Skin epidermis (tissue), 12 donors: Measurements from ENCODE around the gene OSBPL9.
"Not testable (repeated sequence)": the region's sequence is repeated elsewhere in the genome, so short reads cannot be mapped to it uniquely, and the experiment has no call there.

Source experiments
- H3K27ac ChIP-seq, 21 experiments: fragments of 200-600 bp; sonication (generic) in 11 of 21; one replicate each; pipeline ENCODE4 v1.5.0; 2020; ENCODE audit warnings: mild to moderate bottlenecking in 3 of 21, inconsistent platforms in 2 of 21, moderate library complexity in 2 of 21
- H3K4me3 ChIP-seq, 7 experiments: fragments of 200-600 bp; sonication (generic) in 2 of 7; one replicate each; pipeline ENCODE4 v1.5.0; 2020; ENCODE audit warnings: inconsistent platforms in 2 of 7, mild to moderate bottlenecking in 2 of 7, moderate library complexity in 1 of 7

The OSBPL9 gene

DNA sequence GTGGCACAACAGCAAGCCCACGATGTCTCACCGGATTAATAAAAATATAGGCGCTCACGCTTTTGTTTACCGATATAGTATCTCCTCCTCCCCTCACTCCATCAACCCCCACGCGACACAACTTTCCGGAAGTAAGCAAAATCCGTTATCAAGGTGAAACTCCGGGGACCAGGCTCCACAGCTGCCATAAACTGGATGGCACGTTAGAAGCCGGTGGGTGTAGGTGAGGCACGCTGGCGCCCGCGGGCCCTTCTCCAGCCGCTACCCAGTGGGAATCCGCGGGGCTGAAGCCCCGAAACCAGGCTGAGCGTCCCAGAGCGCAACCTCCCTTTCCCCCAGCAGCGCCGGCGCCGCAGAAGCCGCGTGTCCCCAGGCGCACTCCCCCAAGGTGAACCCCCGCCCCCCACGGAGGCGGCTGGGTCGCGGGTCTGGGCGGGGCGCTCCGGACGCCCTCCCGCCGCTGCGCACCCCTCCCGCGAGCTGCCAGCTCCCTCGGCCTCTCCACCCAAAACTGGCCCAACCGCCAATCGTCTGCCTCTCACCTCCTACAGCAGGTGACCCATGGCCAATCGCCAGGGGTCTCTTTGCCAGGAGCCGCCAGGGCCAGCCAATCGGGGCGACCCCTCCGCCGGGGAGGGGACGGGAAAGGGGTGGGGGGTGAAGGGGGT lies 112.4 kb downstream of the OSBPL9 start:
- H3K27ac ChIP-seq: peak overlapping the region in 20 of 21 experiments; percentile 14 to 88 (median 77)
- H3K4me3 ChIP-seq: peak overlapping the region; percentile 41 to 68 (median 59)

DNA sequence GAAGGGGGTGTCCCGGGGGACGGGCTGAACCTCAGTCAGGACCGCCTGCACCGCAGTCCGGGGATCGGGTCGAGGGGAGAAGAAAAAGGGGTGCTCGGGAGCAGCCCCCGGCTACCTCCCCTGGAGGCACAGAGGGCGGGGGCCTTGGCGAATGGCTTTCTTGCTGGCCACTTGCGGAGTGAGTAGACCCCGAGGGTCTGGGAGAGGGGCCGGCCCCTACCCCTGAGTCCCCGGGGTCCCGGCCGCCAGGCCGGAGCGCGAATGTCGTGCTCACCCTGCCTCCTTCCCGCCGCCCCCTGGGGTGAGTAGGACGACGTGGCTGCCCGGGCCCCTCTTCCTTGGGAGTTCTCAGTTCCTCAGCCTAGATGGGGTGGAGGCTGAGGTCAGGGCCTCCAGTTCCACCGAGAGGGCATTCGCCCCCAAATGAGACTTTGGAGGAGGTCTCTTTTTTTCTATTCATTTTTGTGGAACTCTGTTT lies 113.0 kb downstream of the OSBPL9 start:
- H3K27ac ChIP-seq: peak overlapping the region in 20 of 21 experiments; percentile 34 to 88 (median 77)
- peak overlapping the region; percentile 41 to 68 (median 59) for H3K4me3 ChIP-seq

DNA sequence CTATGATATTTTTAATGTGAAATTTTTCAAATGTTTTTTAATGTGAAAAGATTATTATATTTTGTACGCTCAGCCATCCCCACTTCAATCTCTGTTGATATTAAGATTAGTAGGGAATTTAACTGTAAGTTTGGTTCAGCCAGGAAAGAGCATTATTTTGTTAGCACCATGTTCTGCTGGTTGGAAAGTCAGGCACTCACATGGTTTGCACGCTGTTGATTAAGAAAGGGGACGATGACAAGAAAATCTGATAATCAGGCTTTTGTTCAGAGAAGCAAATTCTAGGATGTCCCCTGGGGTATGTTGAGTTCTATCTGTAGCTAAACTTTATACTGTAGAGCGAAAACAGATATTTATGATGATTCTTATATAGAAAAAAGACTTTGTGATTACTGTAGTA lies 115.1 kb downstream of the OSBPL9 start:
- peak overlapping the region in 2 of 21 experiments; percentile 3 to 48 for H3K27ac ChIP-seq

DNA sequence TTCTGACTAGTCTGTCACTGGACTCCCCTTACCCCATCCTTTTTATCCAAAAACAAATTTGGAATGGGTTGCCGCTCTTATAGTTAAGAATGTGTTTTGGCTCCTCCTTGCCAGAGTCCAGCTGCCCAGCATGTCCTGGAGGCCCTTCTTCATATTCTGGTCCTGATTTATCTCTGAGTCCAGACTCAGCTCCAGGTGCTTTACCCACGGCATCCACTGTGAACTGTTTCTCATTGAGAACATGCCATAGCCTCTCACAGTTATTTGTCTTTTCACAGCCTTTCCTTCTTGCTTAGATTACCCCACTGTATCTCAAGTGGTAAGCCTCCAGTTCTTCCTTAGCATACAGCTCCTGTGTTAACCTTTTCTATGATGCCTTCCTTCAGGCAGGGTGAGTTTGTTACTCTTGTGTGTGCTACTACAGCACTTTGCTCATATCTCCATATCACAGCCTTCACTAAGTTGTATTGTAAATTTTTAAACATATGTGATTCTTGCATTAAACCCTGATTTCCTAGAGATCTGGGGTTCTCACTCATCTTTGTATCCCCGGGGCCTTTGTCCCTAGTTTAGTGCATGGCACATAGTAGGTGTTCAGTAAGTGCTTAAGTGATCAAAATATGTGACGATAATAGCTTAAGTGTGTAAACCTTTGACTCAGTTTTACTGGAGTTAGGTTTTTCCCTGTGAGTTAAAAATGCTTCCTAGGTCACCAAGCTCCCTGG lies 116.0 kb downstream of the OSBPL9 start:
- Histone ChIP-seq H3K27ac (peak overlapping the region in 4 of 21 experiments; percentile 3 to 58 (median 16)), H3K4me3 (no peak overlapping the region)

More for the DNA sequence above, 115.1 kb downstream of the OSBPL9 start:
- H3K4me3 ChIP-seq: no peak overlapping the region

DNA sequence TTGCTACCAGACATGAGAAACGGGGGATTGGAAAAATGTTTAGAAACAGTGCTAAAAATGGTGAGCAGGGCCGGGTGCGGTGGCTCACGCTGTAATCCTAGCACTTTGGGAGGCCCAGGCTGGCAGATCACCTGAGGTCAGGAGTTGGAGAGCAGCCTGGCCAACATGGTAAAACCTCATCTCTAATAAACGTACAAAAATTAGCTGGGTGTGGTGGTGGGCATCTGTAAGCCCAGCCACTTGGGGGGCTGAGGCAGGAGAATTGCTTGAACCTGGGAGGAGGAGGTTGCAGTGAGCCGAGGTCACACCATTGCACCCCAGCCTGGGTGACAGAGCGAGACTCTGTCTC lies 116.5 kb downstream of the OSBPL9 start:
- H3K27ac ChIP-seq: peak overlapping the region in 3 of 21 experiments; percentile 10 to 58 (median 21)
- H3K4me3 ChIP-seq: not testable (repeated sequence)

DNA sequence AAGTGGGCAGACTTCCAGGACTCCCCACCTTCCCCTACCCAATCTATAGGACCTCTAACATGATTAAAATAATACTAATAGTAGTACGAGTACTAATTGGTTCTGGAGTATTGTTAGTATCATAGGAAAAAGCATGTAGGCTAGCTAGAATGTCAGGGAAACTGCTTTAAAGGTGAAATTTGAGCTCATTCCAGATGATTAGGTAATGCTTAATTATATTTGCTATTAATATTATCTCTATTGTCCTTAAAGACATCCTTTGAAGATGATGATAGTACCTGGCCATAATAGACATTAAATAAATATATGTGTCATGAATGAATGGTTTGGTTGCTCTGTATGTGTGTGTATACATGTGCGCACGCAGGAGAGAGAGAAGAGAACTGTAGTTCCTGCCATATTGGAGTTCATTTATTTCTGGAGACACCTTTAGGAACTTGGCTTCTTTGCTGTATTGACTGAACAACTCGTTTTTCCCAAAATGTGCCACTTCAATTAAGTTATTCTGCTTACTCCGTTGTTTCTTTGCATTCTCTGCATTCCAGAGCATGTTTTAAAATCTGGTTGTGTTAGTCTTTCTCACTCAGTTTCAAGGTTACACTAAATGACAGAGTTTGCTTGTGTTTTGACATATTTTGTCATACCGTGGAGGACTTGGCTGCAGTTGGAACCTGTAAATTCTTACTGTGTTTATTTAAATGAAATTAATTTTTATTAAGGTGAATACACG lies 117.1 kb downstream of the OSBPL9 start:
- Histone ChIP-seq H3K27ac (peak overlapping the region in 5 of 21 experiments; percentile 10 to 58 (median 26)), H3K4me3 (no peak overlapping the region)

DNA sequence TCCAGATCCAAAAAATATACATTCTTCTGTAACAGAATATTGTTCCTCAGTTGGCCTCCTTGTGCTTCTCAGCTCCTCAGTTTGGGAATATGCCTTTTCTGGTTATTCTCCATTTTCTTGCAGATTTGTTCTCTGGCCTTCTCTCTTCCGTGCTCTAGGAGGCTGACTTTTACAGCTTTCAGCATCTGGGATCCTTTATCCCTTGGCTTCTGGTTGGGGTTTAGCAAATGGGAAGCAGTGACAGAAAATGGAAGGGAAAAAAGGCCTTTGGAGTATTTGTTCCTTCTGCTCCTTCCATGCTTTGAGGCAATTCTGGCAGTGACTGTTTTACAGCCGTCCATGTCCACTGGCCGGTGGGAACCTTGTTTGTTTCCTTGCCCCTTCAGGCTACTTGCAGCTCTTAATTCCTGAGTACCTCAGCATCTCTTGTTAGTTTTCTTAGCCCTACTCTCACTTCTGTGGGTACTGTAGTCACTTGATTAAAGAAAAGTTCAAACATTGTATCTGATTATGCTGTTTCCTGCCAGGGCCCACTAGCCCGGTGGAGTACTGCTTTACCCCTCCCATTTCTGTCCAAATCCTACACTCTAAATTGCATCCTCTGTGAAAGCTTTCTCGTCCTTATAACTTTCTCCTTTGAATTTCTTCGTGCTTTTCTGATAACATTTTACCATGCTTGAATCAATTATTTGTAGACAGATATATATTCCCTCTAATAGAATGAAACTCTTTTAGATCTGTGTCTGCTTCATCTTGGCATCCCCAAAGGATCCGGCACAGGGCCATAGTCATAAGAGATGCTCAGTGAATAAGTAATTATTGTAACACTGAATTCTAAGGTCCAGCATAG lies 118.2 kb downstream of the OSBPL9 start:
- peak overlapping the region in 10 of 21 experiments; percentile 3 to 49 (median 20) for H3K27ac ChIP-seq
- H3K4me3 ChIP-seq: no peak overlapping the region

DNA sequence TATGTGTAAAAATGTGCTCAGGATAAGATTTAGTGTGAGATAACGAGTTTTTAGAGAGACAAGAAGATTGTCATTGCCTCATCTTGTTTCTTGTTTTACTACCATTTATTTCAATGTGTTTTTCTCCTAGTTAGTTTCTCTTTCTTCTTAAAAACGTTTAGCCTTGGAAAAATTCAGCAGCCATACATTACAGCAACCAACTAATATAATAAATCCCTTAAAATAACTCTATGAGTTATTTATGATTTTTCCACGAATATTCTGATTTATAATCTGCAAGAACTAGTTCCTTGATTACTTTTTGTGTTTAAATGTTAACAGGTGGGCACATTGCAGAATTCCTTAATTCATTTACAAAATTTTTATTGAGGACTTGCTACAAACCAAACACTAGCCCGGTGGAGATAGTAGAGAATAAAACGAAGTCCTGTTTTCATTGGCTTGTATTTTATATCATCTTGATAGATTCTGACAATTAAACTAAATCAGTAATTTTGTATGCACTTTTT lies 118.9 kb downstream of the OSBPL9 start:
- H3K27ac ChIP-seq: peak overlapping the region in 2 of 21 experiments; percentile 17 to 22
- no peak overlapping the region for H3K4me3 ChIP-seq

DNA sequence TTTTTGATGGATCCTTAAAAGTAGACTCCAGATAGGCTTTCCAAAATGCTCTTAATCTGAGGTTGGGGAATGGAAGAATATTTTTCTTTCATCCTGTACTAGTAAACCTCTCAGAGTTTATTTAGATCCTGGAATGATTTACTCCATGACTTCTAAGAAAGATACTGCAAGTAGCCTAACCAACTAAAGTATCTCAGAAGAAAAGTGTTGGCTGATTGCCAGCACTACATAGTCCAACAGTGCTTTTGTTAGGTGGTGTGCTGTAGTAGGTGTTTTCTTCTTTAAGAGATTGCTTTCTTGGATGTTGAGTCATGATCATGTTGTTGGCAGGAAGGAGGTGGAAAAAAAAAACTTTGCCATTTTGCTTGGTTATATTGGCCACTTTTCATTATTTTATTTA lies 119.8 kb downstream of the OSBPL9 start:
- no peak overlapping the region for H3K4me3 ChIP-seq
- no peak overlapping the region for H3K27ac ChIP-seq

DNA sequence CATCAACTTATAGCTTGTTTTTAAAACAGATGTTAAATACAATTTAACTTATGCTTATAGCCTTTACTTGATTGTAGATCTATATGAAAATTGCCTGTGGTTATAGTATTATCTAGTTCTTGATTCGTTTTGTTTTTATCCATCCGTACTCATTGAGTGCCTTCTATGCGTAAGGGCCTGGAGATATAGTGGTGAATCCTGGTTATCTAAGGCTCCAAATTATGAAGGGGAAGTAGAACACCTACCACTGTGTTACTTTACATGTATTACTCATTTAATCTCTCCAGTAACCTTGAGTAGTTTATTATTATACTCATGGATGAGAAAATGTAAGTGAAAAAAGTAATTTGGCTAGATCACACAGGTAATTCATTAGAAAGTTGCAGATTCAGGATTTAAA lies 121.8 kb downstream of the OSBPL9 start:
- Histone ChIP-seq H3K27ac (no peak overlapping the region), H3K4me3 (no peak overlapping the region)

DNA sequence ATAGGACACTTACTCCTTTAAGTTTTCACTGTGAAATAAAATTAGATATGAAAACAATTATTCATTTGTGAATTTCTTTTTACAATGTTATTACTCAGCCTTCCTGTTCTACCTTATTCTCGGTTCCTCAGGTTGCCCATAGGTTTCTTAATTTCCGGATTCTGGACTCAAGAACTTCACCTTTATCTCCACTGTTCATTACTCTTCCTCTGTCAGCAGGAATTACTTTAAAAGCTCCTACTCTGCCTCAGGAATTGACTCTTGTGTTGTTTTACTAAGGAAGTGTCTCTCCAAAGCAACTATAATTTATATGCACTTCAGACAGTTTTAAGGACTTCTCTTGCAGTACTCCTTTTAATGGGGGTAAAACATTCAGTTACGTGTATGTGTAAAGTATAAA lies 123.8 kb downstream of the OSBPL9 start:
- H3K27ac ChIP-seq: no peak overlapping the region
- no peak overlapping the region for H3K4me3 ChIP-seq

DNA sequence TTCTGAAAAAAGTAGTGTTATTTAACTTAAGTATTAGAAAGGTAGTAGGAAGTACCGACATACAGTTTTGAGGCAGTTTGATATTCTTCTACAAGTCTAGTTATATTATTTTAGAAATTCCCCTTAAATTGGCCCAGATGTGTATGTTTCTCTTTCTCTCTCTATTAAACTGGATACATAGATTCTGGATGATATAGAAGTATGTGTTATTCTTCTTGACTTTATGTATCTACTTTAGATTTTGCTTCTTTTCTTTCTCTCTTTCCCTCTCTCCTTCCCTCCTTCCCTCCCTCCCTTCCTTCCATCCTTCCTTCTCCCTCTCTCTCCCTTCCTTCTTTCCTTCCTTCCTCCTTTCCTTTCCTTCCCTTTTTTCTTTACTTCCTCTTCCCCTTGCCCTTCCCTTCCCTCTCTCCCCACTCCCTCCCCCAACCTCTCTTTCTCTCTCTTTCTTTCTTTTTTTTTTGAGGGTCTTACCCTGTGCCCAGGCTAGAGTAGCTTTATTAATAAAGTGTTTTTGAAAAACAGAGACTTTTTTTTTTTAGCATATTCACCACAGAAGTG lies 124.3 kb downstream of the OSBPL9 start:
- no peak overlapping the region for H3K4me3 ChIP-seq

DNA sequence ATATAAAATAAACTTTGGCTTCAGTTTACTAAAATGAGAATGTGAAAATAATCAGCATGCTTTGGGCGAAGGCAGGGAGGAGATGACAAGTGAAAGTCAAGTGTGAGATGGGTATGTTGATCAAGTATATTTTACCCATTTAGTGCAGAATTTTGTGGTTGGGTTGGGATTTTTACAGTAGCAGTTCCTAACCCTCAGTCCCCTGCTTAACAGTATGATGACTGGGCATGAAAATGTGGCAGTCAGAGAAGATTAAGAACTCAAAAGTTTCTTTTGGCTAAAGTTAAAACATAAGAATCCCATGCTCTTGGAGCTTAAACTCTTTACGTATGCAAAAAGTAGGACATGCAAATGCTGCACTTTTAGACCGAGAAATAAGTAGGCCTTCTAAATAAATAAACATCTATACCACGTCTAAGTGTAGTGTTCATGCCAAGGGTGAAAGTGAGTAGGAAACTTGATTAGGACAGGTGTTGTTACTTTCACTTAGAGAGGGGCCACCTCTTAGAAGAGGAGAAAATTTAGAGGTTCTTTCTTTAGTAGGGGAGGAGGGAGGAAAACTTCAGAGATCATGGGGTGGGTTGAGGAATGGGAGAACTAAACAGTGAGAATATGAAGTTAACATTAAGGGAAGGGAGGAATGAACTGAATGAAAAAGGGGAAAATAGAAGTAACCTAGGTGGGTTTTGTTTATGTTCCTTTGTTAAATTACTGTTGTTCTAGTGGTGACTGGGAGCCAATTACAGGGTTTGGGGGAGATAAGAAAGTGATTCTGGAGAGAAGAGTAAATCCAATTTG lies 127.8 kb downstream of the OSBPL9 start:
- no peak overlapping the region for H3K27ac ChIP-seq

More for the DNA sequence above, 124.3 kb downstream of the OSBPL9 start:
- no peak overlapping the region for H3K27ac ChIP-seq

DNA sequence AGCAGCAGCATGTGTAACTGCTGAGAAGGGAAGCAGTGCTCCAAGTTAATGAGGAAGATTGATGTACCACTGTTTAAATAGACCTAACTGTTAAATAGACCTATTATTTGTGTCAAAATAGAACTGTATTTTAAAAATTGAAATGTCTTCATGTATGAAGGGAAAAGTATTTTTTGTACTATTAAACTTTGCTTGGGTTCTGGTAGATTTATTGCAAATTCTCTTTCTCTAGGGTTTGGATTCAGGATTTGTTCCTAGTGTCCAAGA lies 128.3 kb downstream of the OSBPL9 start:
- no peak overlapping the region for H3K27ac ChIP-seq
- H3K4me3 ChIP-seq: no peak overlapping the region

More for the DNA sequence above, 127.8 kb downstream of the OSBPL9 start:
- H3K4me3 ChIP-seq: no peak overlapping the region

DNA sequence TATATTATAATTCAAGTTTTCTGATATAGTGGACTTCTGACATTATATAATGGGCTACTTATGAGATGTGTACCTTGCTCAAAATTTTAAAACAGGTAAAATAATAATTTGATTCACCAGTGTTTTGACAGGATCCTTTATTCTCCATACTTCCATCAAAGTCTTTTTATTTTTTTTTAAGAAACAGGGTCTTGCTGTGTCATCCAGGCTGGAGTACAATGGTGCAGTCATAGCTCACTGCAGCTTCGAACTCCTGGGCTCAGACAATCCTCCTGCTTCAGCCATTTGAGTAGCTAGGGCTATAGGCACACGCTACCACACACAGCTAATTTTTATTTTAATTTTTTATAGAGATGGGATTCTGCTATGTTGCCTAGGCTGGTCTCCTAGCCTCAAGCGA lies 132.3 kb downstream of the OSBPL9 start:
- no peak overlapping the region for H3K27ac ChIP-seq
- H3K4me3 ChIP-seq: no peak overlapping the region

DNA sequence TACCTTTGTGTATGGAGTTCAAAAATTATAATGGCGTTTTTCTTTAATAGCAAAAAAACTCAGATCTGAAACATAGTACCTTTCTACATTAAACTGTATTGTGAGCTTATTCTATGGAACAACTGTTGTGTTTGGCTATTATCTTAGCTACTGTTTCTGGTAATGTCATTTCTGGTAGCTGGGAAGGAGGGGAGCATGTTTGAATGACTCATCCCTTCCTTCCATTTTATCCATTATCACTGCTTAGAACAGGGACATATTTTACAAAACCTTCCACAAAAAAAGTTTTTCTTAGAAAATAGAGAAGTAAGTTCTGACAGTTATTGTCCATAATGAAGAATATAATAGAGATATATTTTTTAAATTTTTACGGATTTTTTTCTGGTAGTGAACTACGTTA lies 133.3 kb downstream of the OSBPL9 start:
- no peak overlapping the region for H3K4me3 ChIP-seq
- H3K27ac ChIP-seq: no peak overlapping the region

DNA sequence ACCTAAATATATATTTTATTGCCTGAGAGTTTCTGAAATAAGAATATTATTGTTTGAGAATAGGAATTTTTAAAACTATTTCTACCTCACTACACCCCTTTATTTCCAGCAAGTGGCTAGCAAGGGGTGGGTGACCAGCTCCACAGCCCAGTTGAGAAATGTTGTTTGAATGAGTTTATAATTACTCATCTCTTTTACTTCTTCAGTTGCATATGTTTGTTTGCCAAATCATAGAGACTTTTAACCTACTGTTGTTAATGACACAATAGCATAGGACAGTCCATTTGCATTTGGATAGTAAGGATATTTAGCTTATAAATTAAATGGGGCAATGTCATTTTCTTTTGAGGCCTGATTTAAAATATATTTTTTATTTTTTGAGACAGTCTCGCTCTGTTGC lies 133.8 kb downstream of the OSBPL9 start:
- no peak overlapping the region for H3K27ac ChIP-seq

More for the DNA sequence above, 133.8 kb downstream of the OSBPL9 start:
- H3K4me3 ChIP-seq: no peak overlapping the region
